Measurements from ENCODE around the gene PXMP4.
A peak's percentile ranks its signal among the peaks of the same experiment; 100 is the strongest.

Gene PXMP4

GRCh38 chr20:33679758-33680485 is 40.2 kb downstream of the PXMP4 start:
- Histone ChIP-seq H3K4ac (ENCODE audit: low read length) (no peak overlapping the region), H3K4me1 (ENCODE audit: control insufficient read depth in 2 of 2, insufficient read depth in 1 of 2, low read depth in 1 of 2, low read length in 2 of 2) (peaks cover 13 to 20% of the 10 kb centered on the region in 2 donors), H3K14ac (ENCODE audit: low read length) (no peak overlapping the region), H4K91ac (ENCODE audit: low read depth, low read length, poor library complexity) (no peak overlapping the region), H3K9me3 (replicated peaks in 1 of 2; ENCODE audit: control insufficient read depth in 2 of 2, insufficient read depth in 1 of 2, low read depth in 1 of 2, low read length in 2 of 2) (peaks cover 0 to 7% of the 10 kb centered on the region in 2 donors), H2AK5ac (ENCODE audit: low read depth, low read length) (no peak overlapping the region), H3K27ac (replicated peaks; ENCODE audit: low read length) (no peak overlapping the region), H2BK12ac (ENCODE audit: low read length) (no peak overlapping the region), H3K4me3 (ENCODE audit: low read length in 2 of 2) (peak overlapping the region in 1 of 2 donors; percentile 51), H3K4me2 (ENCODE audit: insufficient read depth, low read length, poor library complexity, severe bottlenecking) (no peak overlapping the region), H4K8ac (ENCODE audit: low read depth, low read length) (no peak overlapping the region), H3K27me3 (ENCODE audit: control insufficient read depth in 3 of 3, insufficient read depth in 3 of 3, low read depth in 1 of 3, low read length in 3 of 3) (no peaks in the 10 kb centered on the region), H2BK15ac (ENCODE audit: low read length) (no peak overlapping the region), H3K18ac (ENCODE audit: low read length) (no peak overlapping the region), H2AFZ (ENCODE audit: low read length) (no peak overlapping the region), H3K79me1 (ENCODE audit: low read depth, low read length) (peaks cover 8% of the 10 kb centered on the region), H3K36me3 (replicated peaks in 1 of 2; ENCODE audit: control insufficient read depth in 2 of 2, insufficient read depth in 2 of 2, low read length in 2 of 2) (peaks cover 38 to 79% of the 10 kb centered on the region in 2 donors), H2BK120ac (ENCODE audit: low read depth, low read length) (peak overlapping the region; percentile 64), H3K9ac (ENCODE audit: low read depth, low read length, poor library complexity) (no peak overlapping the region), H3K23ac (ENCODE audit: low read depth, low read length, poor library complexity) (peak overlapping the region; percentile 22), H2BK5ac (ENCODE audit: low read length) (no peak overlapping the region)
- no CpG with 5 or more reads among the region's 20 CpGs for whole genome bisulfite sequencing, 2 donors (ENCODE audit: extremely low coverage in 2 of 2, insufficient read length in 2 of 2, insufficient replicate concordance in 1 of 2)
- no peak for DNase-seq (ENCODE audit: low spot score)

GRCh38 chr20:33677991-33678702 is 42.0 kb downstream of the PXMP4 start:
- Histone ChIP-seq H4K91ac (ENCODE audit: low read depth, low read length, poor library complexity) (no peak overlapping the region), H3K4ac (ENCODE audit: low read length) (no peak overlapping the region), H3K4me1 (ENCODE audit: control insufficient read depth in 2 of 2, insufficient read depth in 1 of 2, low read depth in 1 of 2, low read length in 2 of 2) (peaks cover 18 to 22% of the 10 kb centered on the region in 2 donors), H2BK15ac (ENCODE audit: low read length) (no peak overlapping the region), H3K14ac (ENCODE audit: low read length) (no peak overlapping the region), H3K18ac (ENCODE audit: low read length) (no peak overlapping the region), H3K9me3 (replicated peaks in 1 of 2; ENCODE audit: control insufficient read depth in 2 of 2, insufficient read depth in 1 of 2, low read depth in 1 of 2, low read length in 2 of 2) (peaks cover 0 to 7% of the 10 kb centered on the region in 2 donors), H2AFZ (ENCODE audit: low read length) (no peak overlapping the region), H3K79me1 (ENCODE audit: low read depth, low read length) (peaks cover 8% of the 10 kb centered on the region), H3K36me3 (replicated peaks in 1 of 2; ENCODE audit: control insufficient read depth in 2 of 2, insufficient read depth in 2 of 2, low read length in 2 of 2) (peaks cover 38 to 71% of the 10 kb centered on the region in 2 donors), H3K27me3 (ENCODE audit: control insufficient read depth in 3 of 3, insufficient read depth in 3 of 3, low read depth in 1 of 3, low read length in 3 of 3) (no peaks in the 10 kb centered on the region), H3K23ac (ENCODE audit: low read depth, low read length, poor library complexity) (peak overlapping the region; percentile 34), H2BK5ac (ENCODE audit: low read length) (no peak overlapping the region), H3K4me3 (ENCODE audit: low read length in 2 of 2) (no peak overlapping the region), H3K27ac (replicated peaks; ENCODE audit: low read length) (no peak overlapping the region), H3K9ac (ENCODE audit: low read depth, low read length, poor library complexity) (no peak overlapping the region), H2BK120ac (ENCODE audit: low read depth, low read length) (no peak overlapping the region), H4K8ac (ENCODE audit: low read depth, low read length) (no peak overlapping the region), H2AK5ac (ENCODE audit: low read depth, low read length) (no peak overlapping the region), H2BK12ac (ENCODE audit: low read length) (no peak overlapping the region), H3K4me2 (ENCODE audit: insufficient read depth, low read length, poor library complexity, severe bottlenecking) (no peak overlapping the region)
- no CpG with 5 or more reads among the region's 15 CpGs for WGBS, 2 donors (ENCODE audit: extremely low coverage in 2 of 2, insufficient read length in 2 of 2, insufficient replicate concordance in 1 of 2)
- DNase-seq (ENCODE audit: low spot score), result no peak

- peaks cover 26 to 30% of the 10 kb centered on the region in 2 donors for H3K4me1 ChIP-seq (ENCODE audit: control insufficient read depth in 2 of 2, insufficient read depth in 1 of 2, low read depth in 1 of 2, low read length in 2 of 2)
- H3K18ac ChIP-seq (ENCODE audit: low read length), result no peak overlapping the region
- no peak overlapping the region for H3K4me2 ChIP-seq (ENCODE audit: insufficient read depth, low read length, poor library complexity, severe bottlenecking)
- H2BK5ac ChIP-seq (ENCODE audit: low read length), result no peak overlapping the region
- H3K27me3 ChIP-seq (ENCODE audit: control insufficient read depth in 3 of 3, insufficient read depth in 3 of 3, low read depth in 1 of 3, low read length in 3 of 3), result no peaks in the 10 kb centered on the region
- WGBS, 2 donors (ENCODE audit: extremely low coverage in 2 of 2, insufficient read length in 2 of 2, insufficient replicate concordance in 1 of 2), result no CpG with 5 or more reads among the region's 31 CpGs
- H3K4me3 ChIP-seq (ENCODE audit: low read length in 2 of 2), result no peak overlapping the region
- H2BK120ac ChIP-seq (ENCODE audit: low read depth, low read length), result no peak overlapping the region
- H3K27ac ChIP-seq (replicated peaks; ENCODE audit: low read length), result no peak overlapping the region
- no peak overlapping the region for H2AK5ac ChIP-seq (ENCODE audit: low read depth, low read length)
- no peak overlapping the region for H3K23ac ChIP-seq (ENCODE audit: low read depth, low read length, poor library complexity)
- H3K14ac ChIP-seq (ENCODE audit: low read length), result no peak overlapping the region
- H3K9ac ChIP-seq (ENCODE audit: low read depth, low read length, poor library complexity), result no peak overlapping the region
- no peak overlapping the region for H3K4ac ChIP-seq (ENCODE audit: low read length)
- no peak overlapping the region for H2BK15ac ChIP-seq (ENCODE audit: low read length)
- H2BK12ac ChIP-seq (ENCODE audit: low read length), result peak overlapping the region; percentile 49
- DNase-seq (ENCODE audit: low spot score), result no peak
- H3K9me3 ChIP-seq (replicated peaks in 1 of 2; ENCODE audit: control insufficient read depth in 2 of 2, insufficient read depth in 1 of 2, low read depth in 1 of 2, low read length in 2 of 2), result peaks cover 0 to 7% of the 10 kb centered on the region in 2 donors
- H4K91ac ChIP-seq (ENCODE audit: low read depth, low read length, poor library complexity), result no peak overlapping the region
- H4K8ac ChIP-seq (ENCODE audit: low read depth, low read length), result no peak overlapping the region
- peaks cover 39 to 63% of the 10 kb centered on the region in 2 donors for H3K36me3 ChIP-seq (replicated peaks in 1 of 2; ENCODE audit: control insufficient read depth in 2 of 2, insufficient read depth in 2 of 2, low read length in 2 of 2)
- H2AFZ ChIP-seq (ENCODE audit: low read length), result no peak overlapping the region
- peaks cover 9% of the 10 kb centered on the region for H3K79me1 ChIP-seq (ENCODE audit: low read depth, low read length)
Observed at GRCh38 chr20:33676652-33677645, 43.2 kb downstream of the PXMP4 start.
